ENCODE results near the gene RPL10. TPM values are rescaled to one million over a fixed set of nuclear protein-coding genes. Genes with fewer than 3 reads are reported as not detected.

RPL10 gene
- total and polyA plus RNA-seq, 2 of the 8 experiments (the other 6 are each of a cell fraction or from before 2014, with no cell fraction given): 2,633 to 4,293 TPM

- Histone ChIP-seq H3K23ac (ENCODE audit: insufficient read length) (no peak overlapping the region), H4K8ac (ENCODE audit: extremely low read depth, insufficient read depth, low read length) (no peak overlapping the region), H3K9ac (replicated peaks in 1 of 4; ENCODE audit: extremely low read depth in 1 of 4, low read depth in 3 of 4, low read length in 3 of 4) (no peak overlapping the region), H2AFZ (ENCODE audit: low read length) (no peak overlapping the region), H4K20me1 (replicated peaks in 1 of 2; ENCODE audit: control insufficient read depth in 1 of 2, insufficient read depth in 2 of 2, low read length in 2 of 2) (peaks cover 0 to 2% of the 10 kb centered on the region in 2 experiments), H2BK5ac (ENCODE audit: low read depth, low read length) (no peak overlapping the region), H2BK20ac (ENCODE audit: low read length) (no peak overlapping the region), H3K18ac (ENCODE audit: extremely low read depth, low read length) (no peak overlapping the region), H3K4me3 (ENCODE audit: extremely low read depth in 1 of 4, insufficient read depth in 2 of 4, low read depth in 3 of 4, low read length in 4 of 4) (no peak overlapping the region), H4K5ac (ENCODE audit: insufficient read length, low read depth, low read length) (no peak overlapping the region), H3K4me1 (replicated peaks in 1 of 4; ENCODE audit: control insufficient read depth in 3 of 4, insufficient read depth in 4 of 4, low read length in 3 of 4) (peaks cover 0 to 4% (median 0%) of the 10 kb centered on the region in 4 experiments; a peak in 1 of 7 replicates), H3K56ac (replicated peaks; ENCODE audit: insufficient read length, low read depth, low read length) (no peak overlapping the region), H3K4ac (replicated peaks; ENCODE audit: insufficient read length, low read depth, low read length) (no peak overlapping the region), H3K79me2 (ENCODE audit: control insufficient read depth in 1 of 2, insufficient read depth in 2 of 2, low read length in 2 of 2) (no peaks in the 10 kb centered on the region; a peak in 1 of 4 replicates), H3K4me2 (ENCODE audit: insufficient read depth in 1 of 2, low read depth in 2 of 2, low read length in 2 of 2) (no peak overlapping the region), H3K14ac (ENCODE audit: insufficient read length) (no peak overlapping the region), H3K79me1 (ENCODE audit: low read depth, low read length) (no peaks in the 10 kb centered on the region; the same call in 1 of the 2 replicates), H2BK12ac (ENCODE audit: low read depth, low read length) (no peak overlapping the region), H3K27ac (ENCODE audit: low read depth, low read length) (no peak overlapping the region), H3K36me3 (ENCODE audit: control insufficient read depth in 2 of 4, insufficient read depth in 4 of 4, low read length in 3 of 4) (peaks cover 0 to 17% (median 5%) of the 10 kb centered on the region in 4 experiments; a peak in 5 of 8 replicates), H4K91ac (replicated peaks; ENCODE audit: insufficient read length, low read length) (no peak overlapping the region), H3K9me3 (ENCODE audit: insufficient read depth in 2 of 2, low read depth in 1 of 2, low read length in 1 of 2) (no peaks in the 10 kb centered on the region), H2BK120ac (replicated peaks; ENCODE audit: low read depth, low read length) (no peak overlapping the region), H2AK5ac (ENCODE audit: low read depth, low read length) (no peak overlapping the region), H3K23me2 (ENCODE audit: low read depth, low read length) (peaks cover 3% of the 10 kb centered on the region; the same call in 1 of the 2 replicates), H2BK15ac (ENCODE audit: low read length) (no peak overlapping the region), H3K27me3 (replicated peaks in 1 of 4; ENCODE audit: control insufficient read depth in 3 of 4, extremely low read depth in 1 of 4, insufficient read depth in 3 of 4, low read length in 3 of 4) (no peaks in the 10 kb centered on the region)
- ChIA-PET POLR2A (ENCODE audit: partially characterized antibody) (interaction anchor here (1.3 to 1.6 kb wide), 4 partner anchors 10 to 30 kb away, joined by 3 to 4 read pairs (median 4); no protein-coding TSS in a partner anchor), CTCF (ENCODE audit: partially characterized antibody) (interaction anchor here (0.9 to 1.4 kb wide), 3 partner anchors 16 to 79 kb away, joined by 3 read pairs; no protein-coding TSS in a partner anchor)
- DNase-seq (ENCODE audit: low read depth in 1 of 2, low spot score in 2 of 2) (no peak), FAIRE-seq (no peak)
- 98% methylated on average over 12 of the region's 14 CpGs; no CpG with 5 or more reads in 1 of the 2 experiments for WGBS, 2 experiments (ENCODE audit: extremely low coverage in 1 of 2, insufficient coverage in 1 of 2, insufficient read length in 1 of 2, insufficient replicate concordance in 2 of 2, low coverage in 1 of 2, low lambda C conversion rate in 2 of 2, missing lambda C conversion rate in 1 of 2)
- TF ChIP-seq SIN3A (conservative IDR thresholded peaks at IDR 0.05 in 1 of 2, IDR thresholded peaks at IDR 0.05 in 1 of 2; ENCODE audit: low read depth in 1 of 2, low read length in 2 of 2) (no peak), E2F6 (IDR thresholded peaks at IDR 0.05) (no peak), RFX5 (IDR thresholded peaks at IDR 0.05; ENCODE audit: borderline replicate concordance, low read depth, low read length) (no peak), RXRA (IDR thresholded peaks at IDR 0.05; ENCODE audit: insufficient read depth, low read depth, low read length) (no peak), SP4 (IDR thresholded peaks at IDR 0.05; ENCODE audit: low read length) (no peak), SAP30 (IDR thresholded peaks at IDR 0.05; ENCODE audit: insufficient read depth, insufficient replicate concordance, low read length) (no peak), CBX8 (IDR thresholded peaks at IDR 0.05; ENCODE audit: borderline replicate concordance, low read depth, low read length) (no peak)
These were observed 50.3 kb downstream of the RPL10 start for GRCh38 chrX:154448484-154448883.
